ENCODE data around the gene FBXW11. TPM values are rescaled to one million over a fixed set of nuclear protein-coding genes. Genes with fewer than 3 reads are reported as not detected.

The FBXW11 gene
- total and polyA plus RNA-seq, 4 experiments from 2014 or later, result 17.1 to 43.4 (median 32.1) TPM

- DNase-seq, result no peak
- peaks cover 39% of the 10 kb centered on the region for H3K4me1 ChIP-seq (ENCODE audit: insufficient read depth, low read length)
- H3K36me3 ChIP-seq (ENCODE audit: insufficient read depth, low read length), result peaks cover 4% of the 10 kb centered on the region
- Mint-ChIP-seq H3K4me3 (peak overlapping the region in 6 of 8 donors; percentile 7 to 72 (median 63)), H3K36me3 (no peaks in the 10 kb centered on the region), H3K27me3 (no peaks in the 10 kb centered on the region), H3K27ac (peak overlapping the region in 2 of 7 donors; percentile 56 to 77), H3K4me1 (peaks cover 36 to 78% (median 53%) of the 10 kb centered on the region in 4 donors), H3K9me3 (no peaks in the 10 kb centered on the region)
- CTCF ChIA-PET (ENCODE audit: partially characterized antibody), result no interaction called here
- H3K4me3 ChIP-seq (ENCODE audit: low read length in 2 of 2), result no peak overlapping the region
- no peaks in the 10 kb centered on the region for H3K9me3 ChIP-seq (ENCODE audit: control insufficient read depth in 1 of 2, low read length in 2 of 2)
- POLR2A ChIA-PET (ENCODE audit: partially characterized antibody), result no interaction called here
- intact Hi-C loops (cut with micrococcal nuclease), result no loop called here
- H3K27ac ChIP-seq (ENCODE audit: low read depth, low read length), result no peak overlapping the region
- H3K27me3 ChIP-seq (ENCODE audit: insufficient read depth, low read length), result no peaks in the 10 kb centered on the region
Measured at GRCh38 chr5:171956887-171957495, 49.4 kb downstream of the FBXW11 start.

GRCh38 chr5:171956314-171956713 is 50.1 kb downstream of the FBXW11 start:
- H3K4me1 ChIP-seq (ENCODE audit: insufficient read depth, low read length), result peaks cover 35% of the 10 kb centered on the region
- CTCF ChIA-PET (ENCODE audit: partially characterized antibody), result no interaction called here
- H3K4me3 ChIP-seq (ENCODE audit: low read length in 2 of 2), result no peak overlapping the region
- H3K9me3 Mint-ChIP-seq, result no peaks in the 10 kb centered on the region
- peaks cover 37 to 75% (median 52%) of the 10 kb centered on the region in 4 donors for H3K4me1 Mint-ChIP-seq
- POLR2A ChIA-PET (ENCODE audit: partially characterized antibody), result no interaction called here
- H3K27me3 Mint-ChIP-seq, result no peaks in the 10 kb centered on the region
- no peaks in the 10 kb centered on the region for H3K9me3 ChIP-seq (ENCODE audit: control insufficient read depth in 1 of 2, low read length in 2 of 2)
- no peak for DNase-seq
- H3K27ac ChIP-seq (ENCODE audit: low read depth, low read length), result no peak overlapping the region
- H3K36me3 ChIP-seq (ENCODE audit: insufficient read depth, low read length), result peaks cover 4% of the 10 kb centered on the region
- no peaks in the 10 kb centered on the region for H3K27me3 ChIP-seq (ENCODE audit: insufficient read depth, low read length)
- H3K4me3 Mint-ChIP-seq, result no peak overlapping the region
- H3K36me3 Mint-ChIP-seq, result no peaks in the 10 kb centered on the region
- H3K27ac Mint-ChIP-seq, result peak overlapping the region in 1 of 7 donors; percentile 69
- intact Hi-C loops (cut with micrococcal nuclease), result no loop called here

GRCh38 chr5:171955761-171956160 is 50.7 kb downstream of the FBXW11 start:
- no peak overlapping the region for H3K27ac ChIP-seq (ENCODE audit: low read depth, low read length)
- no peaks in the 10 kb centered on the region for H3K9me3 ChIP-seq (ENCODE audit: control insufficient read depth in 1 of 2, low read length in 2 of 2)
- H3K9me3 Mint-ChIP-seq, result no peaks in the 10 kb centered on the region
- intact Hi-C loops (cut with micrococcal nuclease), result no loop called here
- peaks cover 33 to 74% (median 47%) of the 10 kb centered on the region in 4 donors for H3K4me1 Mint-ChIP-seq
- H3K4me1 ChIP-seq (ENCODE audit: insufficient read depth, low read length), result peaks cover 35% of the 10 kb centered on the region
- ChIA-PET POLR2A (ENCODE audit: partially characterized antibody) (interaction anchor here (0.8 kb wide), 1 partner anchor 16 kb away, joined by 3 read pairs; no protein-coding TSS in a partner anchor), CTCF (ENCODE audit: partially characterized antibody) (no interaction called here)
- no peak overlapping the region for H3K4me3 ChIP-seq (ENCODE audit: low read length in 2 of 2)
- no peak overlapping the region for H3K4me3 Mint-ChIP-seq
- no peak for DNase-seq
- no peaks in the 10 kb centered on the region for H3K27me3 Mint-ChIP-seq
- H3K27ac Mint-ChIP-seq, result no peak overlapping the region
- H3K27me3 ChIP-seq (ENCODE audit: insufficient read depth, low read length), result no peaks in the 10 kb centered on the region
- H3K36me3 ChIP-seq (ENCODE audit: insufficient read depth, low read length), result peaks cover 4% of the 10 kb centered on the region
- no peaks in the 10 kb centered on the region for H3K36me3 Mint-ChIP-seq

- CTCF ChIA-PET (ENCODE audit: partially characterized antibody), result interaction anchor here (1.3 kb wide), 1 partner anchor 30 kb away, joined by 4 read pairs; no protein-coding TSS in a partner anchor
- Mint-ChIP-seq H3K4me1 (peaks cover 33 to 65% (median 45%) of the 10 kb centered on the region in 4 donors), H3K36me3 (no peaks in the 10 kb centered on the region), H3K9me3 (no peaks in the 10 kb centered on the region), H3K4me3 (no peak overlapping the region), H3K27me3 (no peaks in the 10 kb centered on the region), H3K27ac (no peak overlapping the region)
- Histone ChIP-seq H3K36me3 (ENCODE audit: insufficient read depth, low read length) (no peaks in the 10 kb centered on the region), H3K4me1 (ENCODE audit: insufficient read depth, low read length) (peaks cover 35% of the 10 kb centered on the region), H3K27me3 (ENCODE audit: insufficient read depth, low read length) (no peaks in the 10 kb centered on the region), H3K4me3 (ENCODE audit: low read length in 2 of 2) (no peak overlapping the region), H3K27ac (ENCODE audit: low read depth, low read length) (no peak overlapping the region), H3K9me3 (ENCODE audit: control insufficient read depth in 1 of 2, low read length in 2 of 2) (no peaks in the 10 kb centered on the region)
- POLR2A ChIA-PET (ENCODE audit: partially characterized antibody), result interaction anchor here (0.8 kb wide), 1 partner anchor 17 kb away, joined by 3 read pairs; no protein-coding TSS in a partner anchor
- intact Hi-C loops (cut with micrococcal nuclease), result no loop called here
- DNase-seq, result no peak
Measured at GRCh38 chr5:171954721-171955120, 51.7 kb downstream of the FBXW11 start.

- Histone ChIP-seq H3K4me3 (ENCODE audit: low read length in 2 of 2) (no peak overlapping the region), H3K27ac (ENCODE audit: low read depth, low read length) (no peak overlapping the region), H3K36me3 (ENCODE audit: insufficient read depth, low read length) (no peaks in the 10 kb centered on the region), H3K27me3 (ENCODE audit: insufficient read depth, low read length) (no peaks in the 10 kb centered on the region), H3K9me3 (ENCODE audit: control insufficient read depth in 1 of 2, low read length in 2 of 2) (no peaks in the 10 kb centered on the region), H3K4me1 (ENCODE audit: insufficient read depth, low read length) (peaks cover 34% of the 10 kb centered on the region)
- Mint-ChIP-seq H3K4me3 (no peak overlapping the region), H3K4me1 (peaks cover 37 to 63% (median 47%) of the 10 kb centered on the region in 4 donors), H3K9me3 (no peaks in the 10 kb centered on the region), H3K27me3 (no peaks in the 10 kb centered on the region), H3K27ac (no peak overlapping the region), H3K36me3 (no peaks in the 10 kb centered on the region)
- intact Hi-C loops (cut with micrococcal nuclease), result no loop called here
- ChIA-PET CTCF (ENCODE audit: partially characterized antibody) (interaction anchor here (1.3 kb wide), 1 partner anchor 30 kb away, joined by 4 read pairs; no protein-coding TSS in a partner anchor), POLR2A (ENCODE audit: partially characterized antibody) (no interaction called here)
- no peak for DNase-seq
Measured at GRCh38 chr5:171953860-171954701, 52.4 kb downstream of the FBXW11 start.

GRCh38 chr5:171952021-171952420 is 54.4 kb downstream of the FBXW11 start:
- no peaks in the 10 kb centered on the region for H3K36me3 Mint-ChIP-seq
- H3K36me3 ChIP-seq (ENCODE audit: insufficient read depth, low read length), result no peaks in the 10 kb centered on the region
- no peaks in the 10 kb centered on the region for H3K9me3 ChIP-seq (ENCODE audit: control insufficient read depth in 1 of 2, low read length in 2 of 2)
- no peaks in the 10 kb centered on the region for H3K27me3 ChIP-seq (ENCODE audit: insufficient read depth, low read length)
- DNase-seq, result no peak
- no peak overlapping the region for H3K27ac Mint-ChIP-seq
- H3K9me3 Mint-ChIP-seq, result no peaks in the 10 kb centered on the region
- H3K27me3 Mint-ChIP-seq, result no peaks in the 10 kb centered on the region
- ChIA-PET POLR2A (ENCODE audit: partially characterized antibody) (no interaction called here), CTCF (ENCODE audit: partially characterized antibody) (interaction anchor here (0.8 kb wide), 1 partner anchor 10 kb away, joined by 3 read pairs; no protein-coding TSS in a partner anchor)
- intact Hi-C loops (cut with micrococcal nuclease), result no loop called here
- H3K27ac ChIP-seq (ENCODE audit: low read depth, low read length), result no peak overlapping the region
- H3K4me3 Mint-ChIP-seq, result no peak overlapping the region
- H3K4me1 Mint-ChIP-seq, result peaks cover 23 to 52% (median 36%) of the 10 kb centered on the region in 4 donors
- H3K4me1 ChIP-seq (ENCODE audit: insufficient read depth, low read length), result peaks cover 13% of the 10 kb centered on the region
- H3K4me3 ChIP-seq (ENCODE audit: low read length in 2 of 2), result no peak overlapping the region

GRCh38 chr5:171951218-171951617 is 55.2 kb downstream of the FBXW11 start:
- Histone ChIP-seq H3K4me3 (ENCODE audit: low read length in 2 of 2) (no peak overlapping the region), H3K4me1 (ENCODE audit: insufficient read depth, low read length) (peaks cover 5% of the 10 kb centered on the region), H3K27ac (ENCODE audit: low read depth, low read length) (no peak overlapping the region), H3K27me3 (ENCODE audit: insufficient read depth, low read length) (no peaks in the 10 kb centered on the region), H3K9me3 (ENCODE audit: control insufficient read depth in 1 of 2, low read length in 2 of 2) (no peaks in the 10 kb centered on the region), H3K36me3 (ENCODE audit: insufficient read depth, low read length) (no peaks in the 10 kb centered on the region)
- ChIA-PET POLR2A (ENCODE audit: partially characterized antibody) (no interaction called here), CTCF (ENCODE audit: partially characterized antibody) (interaction anchor here (0.8 kb wide), 1 partner anchor 10 kb away, joined by 3 read pairs; no protein-coding TSS in a partner anchor)
- Mint-ChIP-seq H3K9me3 (no peaks in the 10 kb centered on the region), H3K27me3 (no peaks in the 10 kb centered on the region), H3K4me1 (peaks cover 24 to 48% (median 34%) of the 10 kb centered on the region in 4 donors), H3K4me3 (no peak overlapping the region), H3K36me3 (no peaks in the 10 kb centered on the region), H3K27ac (no peak overlapping the region)
- DNase-seq, result no peak
- intact Hi-C loops (cut with micrococcal nuclease), result no loop called here
